Lung (tissue), 12 donors: Measurements from ENCODE around the gene SEC14L3. TPM values are rescaled to one million over a fixed set of nuclear protein-coding genes. Genes with fewer than 3 reads are reported as not detected.

Experiments
- ATAC-seq: fragments of 200-7000 bp; cut with Tn5 transposase; one replicate; pipeline ENCODE4 v1.9.1; 2020; ENCODE audit warnings: moderate number of reproducible peaks; ENCODE audit not compliant: insufficient read depth, low FRiP score
- DNase-seq, 3 donors: peaks; one replicate each; pipeline ENCODE4 v3.0.0-alpha.2; 2013 to 2017
- H3K27ac ChIP-seq, 2 donors: one replicate each; pipeline ENCODE4 v1.5.1; 2013; ENCODE audit warnings: mild to moderate bottlenecking in 2 of 2, moderate library complexity in 2 of 2, control low read depth in 1 of 2, inconsistent platforms in 1 of 2, low read depth in 1 of 2, low read length in 1 of 2
- H3K27me3 ChIP-seq, 3 donors: one replicate each; pipeline ENCODE4 v1.5.1; 2013; ENCODE audit warnings: low read length in 2 of 3; ENCODE audit not compliant: control insufficient read depth in 3 of 3, insufficient read depth in 3 of 3
- H3K36me3 ChIP-seq, 4 donors: one replicate each; pipeline ENCODE4 v1.5.1; 2013; ENCODE audit warnings: low read length in 4 of 4, mild to moderate bottlenecking in 1 of 4, moderate library complexity in 1 of 4; ENCODE audit not compliant: control insufficient read depth in 4 of 4, insufficient read depth in 4 of 4
- H3K4me1 ChIP-seq, 5 donors: one replicate each; pipeline ENCODE4 v1.5.1; 2013; ENCODE audit warnings: low read length in 5 of 5, mild to moderate bottlenecking in 2 of 5, moderate library complexity in 1 of 5; ENCODE audit not compliant: control insufficient read depth in 5 of 5, insufficient read depth in 5 of 5
- H3K4me3 ChIP-seq: one replicate; pipeline ENCODE4 v1.5.1; 2013; ENCODE audit warnings: mild to moderate bottlenecking, control low read depth, moderate library complexity
- H3K9ac ChIP-seq, 2 donors: one replicate each; pipeline ENCODE4 v1.5.1; 2013; ENCODE audit warnings: low read length in 2 of 2, control low read depth in 1 of 2; ENCODE audit not compliant: insufficient read depth in 1 of 2
- H3K9me3 ChIP-seq, 4 donors: one replicate each; pipeline ENCODE4 v1.5.1; 2013; ENCODE audit warnings: low read length in 3 of 4, mild to moderate bottlenecking in 1 of 4, moderate library complexity in 1 of 4; ENCODE audit not compliant: control insufficient read depth in 4 of 4, insufficient read depth in 3 of 4
- CTCF ChIP-seq: IDR thresholded peaks from 2 replicates; pipeline ENCODE4 v1.5.1; 2012; ENCODE audit warnings: mild to moderate bottlenecking; ENCODE audit errors: control extremely low read depth, extremely low read depth
- WGBS, 2 donors: extraction: QIAGEN DNeasy Blood & Tissue Kit; methylation state at CpG; one replicate each; pipeline ENCODE4 v1.1.7; 2013; 5-methylcytosine and 5-hydroxymethylcytosine counted together
- polyA plus RNA-seq, 2 donors: library from polyadenylated mRNA; stranded (reverse); fragments of 200-250 nt; gene quantifications; one replicate each; pipeline ENCODE4 v1.2.1, GENCODE V29; 2013
- total RNA-seq, 2 donors: library from RNA; depleted of rRNA in 1 of 2; stranded (reverse); fragments of >200 nt in 1 of 2; gene quantifications; one replicate each; pipeline ENCODE4 v1.2.1, GENCODE V29; 2014 to 2021
- donor health status: control.
- donor health status: control.
- donor health status: Bipolar disorder and iron deficiency.
- donor health status: healthy.
- donor health status: DM: yes; HTN: yes; CAD: no.

The SEC14L3 gene
- total and polyA plus RNA-seq, 4 donors, result 0.17 to 0.98 (median 0.70) TPM

- ATAC-seq, result no peak
- peak overlapping the region; percentile 85 to 88 for H3K27ac ChIP-seq
- no peak overlapping the region for H3K9ac ChIP-seq
Observed at GRCh38 chr22:30425327-30425615, 46.5 kb downstream of the SEC14L3 start.

GRCh38 chr22:30424534-30425326 is 47.1 kb downstream of the SEC14L3 start:
- peak in 2 of 3 donors; percentile 39 to 47 for DNase-seq
- TF ChIP-seq CTCF, result no peak
- H3K27ac ChIP-seq, result peak overlapping the region; percentile 6 to 96
- no peaks in the 10 kb centered on the region for H3K9me3 ChIP-seq
- H3K4me1 ChIP-seq, result peaks cover 11 to 29% (median 17%) of the 10 kb centered on the region in 5 donors
- no peaks in the 10 kb centered on the region for H3K27me3 ChIP-seq
- ATAC-seq, result no peak
- peak overlapping the region; percentile 66 to 76 for H3K9ac ChIP-seq
- peaks cover 0 to 8% (median 1%) of the 10 kb centered on the region in 4 donors for H3K36me3 ChIP-seq
- WGBS, 2 donors, result 46 to 55% methylated on average over 20 of the region's 20 CpGs
- H3K4me3 ChIP-seq, result no peak overlapping the region

More at GRCh38 chr22:30425327-30425615, 46.5 kb downstream of the SEC14L3 start:
- no peaks in the 10 kb centered on the region for H3K27me3 ChIP-seq
- no peaks in the 10 kb centered on the region for H3K9me3 ChIP-seq
- peak overlapping the region; percentile 72 for H3K4me3 ChIP-seq
- peaks cover 0 to 5% (median under 1%) of the 10 kb centered on the region in 4 donors for H3K36me3 ChIP-seq
- DNase-seq, result no peak
- 8 to 15% methylated on average over 9 of the region's 9 CpGs for WGBS, 2 donors
- H3K4me1 ChIP-seq, result peaks cover 11 to 29% (median 17%) of the 10 kb centered on the region in 5 donors
- TF ChIP-seq CTCF, result no peak

GRCh38 chr22:30423959-30424533 is 47.8 kb downstream of the SEC14L3 start:
- TF ChIP-seq CTCF, result no peak
- Histone ChIP-seq H3K27ac (peak overlapping the region; percentile 96 to 98), H3K4me1 (peaks cover 11 to 29% (median 17%) of the 10 kb centered on the region in 5 donors), H3K4me3 (peak overlapping the region; percentile 67), H3K9me3 (no peaks in the 10 kb centered on the region), H3K36me3 (peaks cover 0 to 8% (median 1%) of the 10 kb centered on the region in 4 donors), H3K27me3 (no peaks in the 10 kb centered on the region), H3K9ac (peak overlapping the region; percentile 66 to 76)
- DNase-seq (peak; percentile 100), ATAC-seq (peak; percentile 88)
- WGBS, 2 donors, result 1 to 2% methylated on average over 31 of the region's 31 CpGs
